Caco-2 (cell line): ENCODE measurements around the gene PSMG1. TPM values are rescaled to one million over a fixed set of nuclear protein-coding genes. Genes with fewer than 3 reads are reported as not detected.
A peak's percentile ranks its signal among the peaks of the same experiment; 100 is the strongest.

ENCODE experiments used
- Bru-seq: library from RNA; stranded (reverse); fragments of 400-500 nt; gene quantifications from one replicate; lab custom pipeline; 2021; lab: Mats Ljungman, UMichigan
- BruChase-seq, 2 experiments: library from RNA; stranded (reverse); fragments of 400-500 nt; gene quantifications; one replicate each; lab custom pipeline; 2021; lab: Mats Ljungman, UMichigan
- BruUV-seq: library from RNA; stranded (reverse); fragments of 400-500 nt; replicated peaks from 2 replicates; lab custom pipeline; 2021; lab: Mats Ljungman, UMichigan
- CTCF ChIA-PET: fragments of 300-600 bp; sonication (Branson Sonifier 250); formaldehyde crosslinking; loops from one replicate; lab custom pipeline; 2022; ENCODE audit warnings: antibody characterized with exemption; lab: Charles Lee
- POLR2A ChIA-PET: fragments of 300-600 bp; sonication (Branson Sonifier 250); formaldehyde crosslinking; loops from one replicate; lab custom pipeline; 2022; ENCODE audit warnings: antibody characterized with exemption; lab: Charles Lee
- DNase-seq, 2 experiments: peaks; one replicate each; pipeline versions ENCODE4 v3.0.0 to v3.0.0-alpha.2; 2020 to 2022
- H3K27me3 ChIP-seq: replicated peaks from 2 replicates; pipeline ENCODE4 v1.6.0; 2011; ENCODE audit warnings: low read length; ENCODE audit not compliant: control insufficient read depth, insufficient read depth
- H3K36me3 ChIP-seq: 2 replicates; pipeline ENCODE4 v1.5.1; 2011; ENCODE audit warnings: low read length; ENCODE audit not compliant: control insufficient read depth, insufficient read depth
- H3K4me1 ChIP-seq: fragments of 250-450 bp; sonication (Bioruptor Pico); 2 replicates; pipeline ENCODE4 v1.5.1; 2020; ENCODE audit warnings: mild to moderate bottlenecking
- H3K4me3 ChIP-seq: 2 replicates; pipeline ENCODE4 v1.5.1; 2011; ENCODE audit warnings: low read depth, mild to moderate bottlenecking, control low read depth, low read length
- H3K9me3 ChIP-seq: fragments of 250-450 bp; sonication (Bioruptor Pico); 2 replicates; pipeline ENCODE4 v1.5.1; 2020; ENCODE audit warnings: mild to moderate bottlenecking, moderate library complexity
- H3K27ac Mint-ChIP-seq: one replicate; pipeline ENCODE4 v1.8.0; 2022; ENCODE audit warnings: mixed read lengths; ENCODE audit not compliant: unreplicated experiment
- H3K27me3 Mint-ChIP-seq: one replicate; pipeline ENCODE4 v1.8.0; 2022; ENCODE audit warnings: mixed read lengths; ENCODE audit not compliant: insufficient read depth, unreplicated experiment
- H3K36me3 Mint-ChIP-seq: one replicate; pipeline ENCODE4 v1.8.0; 2022; ENCODE audit warnings: mild to moderate bottlenecking, mixed read lengths; ENCODE audit not compliant: insufficient read depth, unreplicated experiment
- H3K4me1 Mint-ChIP-seq: one replicate; pipeline ENCODE4 v1.8.0; 2022; ENCODE audit warnings: low read depth, mixed read lengths; ENCODE audit not compliant: unreplicated experiment
- H3K4me3 Mint-ChIP-seq: one replicate; pipeline ENCODE4 v1.8.0; 2022; ENCODE audit warnings: mild to moderate bottlenecking, moderate library complexity, mixed read lengths; ENCODE audit not compliant: unreplicated experiment
- H3K9me3 Mint-ChIP-seq: one replicate; pipeline ENCODE4 v1.8.0; 2022; ENCODE audit warnings: mixed read lengths; ENCODE audit not compliant: unreplicated experiment
- intact Hi-C: fragments of 100-400 bp; cut with micrococcal nuclease; formaldehyde crosslinking; loops from one replicate; pipeline ENCODE4 v1.10.0; 2022; ENCODE audit not compliant: unreplicated experiment
- long read RNA-seq: library from polyadenylated mRNA; stranded (forward); transcript quantifications from one replicate; pipeline ENCODE4 v2.0.0, GENCODE V29; 2022
- total RNA-seq: library from RNA; stranded (reverse); gene quantifications from 2 replicates; pipeline ENCODE4 v1.2.3, GENCODE V29; 2022
- TF ChIP-seq, protein P1 (sequence below), 2 experiments: fragments of 200-600 bp in 1 of 2; IDR thresholded peaks; 1 replicate in 1 of 2; 2 replicates in 1 of 2; pipeline versions ENCODE4 v1.5.1 to v1.8.0; 2011 to 2022; ENCODE audit warnings: antibody characterized with exemption in 1 of 2, control low read depth in 1 of 2, inconsistent platforms in 1 of 2, low read depth in 1 of 2, low read length in 1 of 2, mild to moderate bottlenecking in 1 of 2, moderate library complexity in 1 of 2; ENCODE audit not compliant: insufficient read depth in 1 of 2, severe bottlenecking in 1 of 2, unreplicated experiment in 1 of 2

Gene PSMG1, protein sequence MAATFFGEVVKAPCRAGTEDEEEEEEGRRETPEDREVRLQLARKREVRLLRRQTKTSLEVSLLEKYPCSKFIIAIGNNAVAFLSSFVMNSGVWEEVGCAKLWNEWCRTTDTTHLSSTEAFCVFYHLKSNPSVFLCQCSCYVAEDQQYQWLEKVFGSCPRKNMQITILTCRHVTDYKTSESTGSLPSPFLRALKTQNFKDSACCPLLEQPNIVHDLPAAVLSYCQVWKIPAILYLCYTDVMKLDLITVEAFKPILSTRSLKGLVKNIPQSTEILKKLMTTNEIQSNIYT
- total RNA-seq (86.2 and 95.3 TPM in 2 replicates), Bru-seq, nascent RNA (percentile 93 among the genes with signal in this experiment), BruChase-seq, experiment 1, labeled RNA remaining after a 2-hour chase (percentile 92 among the genes with signal in this experiment), BruChase-seq, experiment 2, labeled RNA remaining after a 6-hour chase (percentile 94 among the genes with signal in this experiment)
- long read RNA-seq, transcript PSMG1-202 (6 exons, 907 nt), result minor isoform, 5 of 95 reads
- long read RNA-seq, transcript PSMG1-201 (7 exons, 2,154 nt), result major isoform, 82 of 95 reads
- long read RNA-seq, partial matches to known transcripts, result 1 of 95 reads
- long read RNA-seq, other reads (novel, unspliced or antisense), result 5 of 95 reads

DNA sequence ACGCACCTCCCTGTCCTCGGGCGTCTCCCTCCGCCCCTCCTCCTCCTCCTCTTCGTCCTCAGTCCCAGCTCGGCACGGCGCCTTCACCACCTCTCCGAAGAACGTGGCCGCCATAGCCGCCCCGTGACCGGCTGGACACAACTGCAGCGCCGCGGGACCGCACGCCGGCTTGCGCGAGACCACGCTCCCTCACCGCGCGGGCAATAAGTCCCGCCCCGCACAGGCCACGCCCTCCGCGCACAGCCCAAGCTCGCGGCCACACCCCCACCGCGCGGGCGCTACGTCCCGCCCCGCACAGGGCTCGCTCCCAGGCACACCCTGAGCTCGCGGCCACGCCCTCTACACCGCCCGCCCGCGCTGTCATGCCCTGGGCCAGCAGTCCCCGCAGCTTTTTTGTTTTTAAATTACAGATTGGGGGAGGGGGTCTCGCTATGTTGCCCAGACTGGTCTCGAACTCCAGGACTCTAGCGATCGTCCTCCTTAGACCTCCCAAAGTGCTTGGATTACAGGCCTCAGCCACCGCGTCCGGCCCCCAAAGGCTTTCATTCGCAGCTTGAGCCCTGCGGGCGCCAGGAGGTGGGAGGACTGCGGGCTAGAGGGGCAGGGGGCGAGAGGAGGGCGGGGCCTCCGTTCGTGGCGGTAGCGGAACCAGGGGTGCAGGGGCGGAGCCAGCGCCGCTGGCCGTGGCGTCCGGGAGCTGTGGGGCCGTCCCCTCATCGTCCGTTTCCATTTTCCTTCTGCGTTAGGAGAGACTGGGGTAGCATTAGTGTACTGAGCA, at the start of gene PSMG1:
PSMG1 (minus strand) TSS at position 180 of the 778 bp plus-strand sequence; CDS start at position 114, 66 bp downstream.
- Histone ChIP-seq H3K9me3 (no peaks in the 10 kb centered on the region), H3K4me3 (peak within 1 kb of the TSS; percentile 99), H3K27me3 (no peaks in the 10 kb centered on the region), H3K36me3 (no peaks in the 10 kb centered on the region), H3K4me1 (0 out of 2 replicates have a peak, but pooled peaks cover 6% of the 10 kb centered on the region)
- TF ChIP-seq, protein P1, sequence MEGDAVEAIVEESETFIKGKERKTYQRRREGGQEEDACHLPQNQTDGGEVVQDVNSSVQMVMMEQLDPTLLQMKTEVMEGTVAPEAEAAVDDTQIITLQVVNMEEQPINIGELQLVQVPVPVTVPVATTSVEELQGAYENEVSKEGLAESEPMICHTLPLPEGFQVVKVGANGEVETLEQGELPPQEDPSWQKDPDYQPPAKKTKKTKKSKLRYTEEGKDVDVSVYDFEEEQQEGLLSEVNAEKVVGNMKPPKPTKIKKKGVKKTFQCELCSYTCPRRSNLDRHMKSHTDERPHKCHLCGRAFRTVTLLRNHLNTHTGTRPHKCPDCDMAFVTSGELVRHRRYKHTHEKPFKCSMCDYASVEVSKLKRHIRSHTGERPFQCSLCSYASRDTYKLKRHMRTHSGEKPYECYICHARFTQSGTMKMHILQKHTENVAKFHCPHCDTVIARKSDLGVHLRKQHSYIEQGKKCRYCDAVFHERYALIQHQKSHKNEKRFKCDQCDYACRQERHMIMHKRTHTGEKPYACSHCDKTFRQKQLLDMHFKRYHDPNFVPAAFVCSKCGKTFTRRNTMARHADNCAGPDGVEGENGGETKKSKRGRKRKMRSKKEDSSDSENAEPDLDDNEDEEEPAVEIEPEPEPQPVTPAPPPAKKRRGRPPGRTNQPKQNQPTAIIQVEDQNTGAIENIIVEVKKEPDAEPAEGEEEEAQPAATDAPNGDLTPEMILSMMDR (IDR thresholded peaks at IDR 0.05; ENCODE audit: insufficient read depth in 1 of 2, low read depth in 1 of 2, low read length in 1 of 2, severe bottlenecking in 1 of 2, unreplicated experiment in 1 of 2), result no peak
- Mint-ChIP-seq H3K4me1 (no peaks in the 10 kb centered on the region), H3K4me3 (peak within 1 kb of the TSS; percentile 93), H3K9me3 (no peaks in the 10 kb centered on the region), H3K27me3 (no peaks in the 10 kb centered on the region), H3K36me3 (peaks cover 42% of the 10 kb centered on the region), H3K27ac (peak within 1 kb of the TSS; percentile 97)
- POLR2A ChIA-PET, result interaction anchor here (0.5 to 1.1 kb wide), 7 partner anchors 30 to 166 kb away, joined by 3 read pairs; no protein-coding TSS in a partner anchor
- peak; percentile 94 to 95 for DNase-seq
- CTCF ChIA-PET, result no interaction called here
- BruUV-seq, result no TSS peak
- intact Hi-C loops, result loop anchor here (5.0 to 10.0 kb wide), 2 partner anchors 204 to 261 kb away; partner anchors contain the start of gene LCA5L

DNA sequence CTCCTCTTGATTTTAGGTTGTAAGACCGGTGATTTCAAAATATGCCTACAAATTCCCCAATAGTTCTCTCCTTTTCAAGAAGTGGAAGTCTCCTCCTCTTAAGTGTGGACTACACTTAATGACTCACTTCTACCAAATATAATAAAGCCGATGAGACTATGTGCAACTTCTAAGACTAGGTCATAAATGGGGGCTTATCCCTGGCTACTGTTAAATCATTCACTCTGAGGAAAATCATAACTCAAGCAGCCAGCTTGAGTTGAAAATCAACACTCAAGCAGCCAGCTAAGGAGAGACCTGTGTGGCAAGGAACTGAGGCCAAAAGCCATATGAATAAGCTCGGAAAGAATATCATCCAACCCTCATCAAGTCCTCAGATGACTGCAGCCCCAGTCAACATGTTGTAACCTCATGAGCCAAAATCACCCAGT, 49.6 kb upstream of the PSMG1 start:
- Mint-ChIP-seq H3K4me1 (no peaks in the 10 kb centered on the region), H3K9me3 (no peaks in the 10 kb centered on the region), H3K27ac (no peak overlapping the region), H3K36me3 (peaks cover 74% of the 10 kb centered on the region), H3K4me3 (no peak overlapping the region), H3K27me3 (no peaks in the 10 kb centered on the region)
- ChIA-PET CTCF (no interaction called here), POLR2A (no interaction called here)
- intact Hi-C loops, result no loop called here
- Histone ChIP-seq H3K9me3 (no peaks in the 10 kb centered on the region), H3K36me3 (0 out of 2 replicates have a peak, but pooled peaks cover 1% of the 10 kb centered on the region), H3K4me1 (no peaks in the 10 kb centered on the region), H3K27me3 (no peaks in the 10 kb centered on the region), H3K4me3 (no peak overlapping the region)
- DNase-seq, result no peak
- TF ChIP-seq, protein P1 (IDR thresholded peaks at IDR 0.05; ENCODE audit: insufficient read depth in 1 of 2, low read depth in 1 of 2, low read length in 1 of 2, severe bottlenecking in 1 of 2, unreplicated experiment in 1 of 2), result no peak
- BruUV-seq, result no TSS peak

DNA sequence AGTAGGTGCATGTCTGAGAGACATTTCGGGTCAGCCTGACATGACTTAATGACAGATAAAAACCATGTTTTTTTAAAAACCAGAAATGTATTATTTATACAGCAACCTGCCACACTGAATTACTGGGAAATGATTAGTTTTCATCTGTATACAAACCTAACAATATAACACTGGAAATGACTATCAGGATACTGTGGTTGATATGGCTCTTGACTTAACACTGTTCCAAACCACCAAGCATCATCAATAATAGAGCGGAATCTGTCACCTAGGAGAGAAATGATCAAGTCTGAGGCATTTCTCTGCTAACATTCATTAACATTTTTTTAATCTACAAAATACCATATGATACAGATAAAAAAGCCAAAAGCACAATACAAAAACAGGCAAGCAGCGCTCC, 41.7 kb upstream of the PSMG1 start:
- H3K27me3 Mint-ChIP-seq, result no peaks in the 10 kb centered on the region
- H3K36me3 ChIP-seq, result no peaks in the 10 kb centered on the region; the same call in 1 of the 2 replicates
- TF ChIP-seq, protein P1 (IDR thresholded peaks at IDR 0.05; ENCODE audit: insufficient read depth in 1 of 2, low read depth in 1 of 2, low read length in 1 of 2, severe bottlenecking in 1 of 2, unreplicated experiment in 1 of 2), result no peak
- ChIA-PET POLR2A (no interaction called here), CTCF (no interaction called here)
- no TSS peak for BruUV-seq
- H3K9me3 ChIP-seq, result no peaks in the 10 kb centered on the region
- DNase-seq, result no peak
- H3K27ac Mint-ChIP-seq, result no peak overlapping the region
- no peaks in the 10 kb centered on the region for H3K4me1 ChIP-seq
- no peaks in the 10 kb centered on the region for H3K9me3 Mint-ChIP-seq
- no peaks in the 10 kb centered on the region for H3K27me3 ChIP-seq
- intact Hi-C loops, result no loop called here
- H3K4me3 Mint-ChIP-seq, result no peak overlapping the region
- H3K36me3 Mint-ChIP-seq, result peaks cover 52% of the 10 kb centered on the region
- H3K4me1 Mint-ChIP-seq, result no peaks in the 10 kb centered on the region
- H3K4me3 ChIP-seq, result no peak overlapping the region
